WTC11 (cell line): ENCODE data around the gene GPX1. TPM values are rescaled to one million over a fixed set of nuclear protein-coding genes. Genes with fewer than 3 reads are reported as not detected.
"Not testable (repeated sequence)": the region's sequence is repeated elsewhere in the genome, so short reads cannot be mapped to it uniquely, and the experiment has no call there.

Experiments
- ATAC-seq: fragments of 200-7000 bp; cut with Tn5 transposase; 2 replicates; pipeline ENCODE4 v1.10.0; 2021; ENCODE audit warnings: mild to moderate bottlenecking, moderate library complexity
- CTCF ChIA-PET: fragments of 300-600 bp; sonication (Branson Sonifier 250); formaldehyde crosslinking; loops from one replicate; lab custom pipeline; 2021; ENCODE audit warnings: antibody characterized with exemption; lab: Charles Lee
- POLR2A ChIA-PET: fragments of 350-600 bp; sonication (Branson Sonifier 250); formaldehyde crosslinking; loops from one replicate; lab custom pipeline; 2021; ENCODE audit warnings: antibody characterized with exemption; lab: Charles Lee
- DNase-seq: peaks from one replicate; pipeline ENCODE4 v3.0.0; 2021; ENCODE audit warnings: low spot score
- H3K27ac Mint-ChIP-seq: 2 replicates; pipeline ENCODE4 v1.8.0; 2021; ENCODE audit warnings: mixed read lengths
- H3K27me3 Mint-ChIP-seq: 2 replicates; pipeline ENCODE4 v1.8.0; 2021; ENCODE audit warnings: low read depth, mild to moderate bottlenecking, moderate library complexity, mixed read lengths
- H3K36me3 Mint-ChIP-seq: 2 replicates; pipeline ENCODE4 v1.8.0; 2021; ENCODE audit warnings: mixed read lengths
- H3K4me1 Mint-ChIP-seq: 2 replicates; pipeline ENCODE4 v1.8.0; 2022; ENCODE audit warnings: mixed read lengths
- H3K4me3 Mint-ChIP-seq: 2 replicates; pipeline ENCODE4 v1.8.0; 2021; ENCODE audit warnings: mild to moderate bottlenecking, moderate library complexity, mixed read lengths
- H3K9me3 Mint-ChIP-seq: 2 replicates; pipeline ENCODE4 v1.8.0; 2021; ENCODE audit warnings: mixed read lengths
- FOXP4 ChIP-seq: sonication (generic); formaldehyde crosslinking; IDR thresholded peaks from 2 replicates; pipeline ENCODE4 v1.8.0; 2022; ENCODE audit warnings: mild to moderate bottlenecking, missing genetic modification reagents
- TEAD1 ChIP-seq: sonication (generic); formaldehyde crosslinking; IDR thresholded peaks from 2 replicates; pipeline ENCODE4 v1.8.0; 2022; ENCODE audit warnings: mild to moderate bottlenecking, missing genetic modification reagents
- TEAD4 ChIP-seq: sonication (generic); formaldehyde crosslinking; IDR thresholded peaks from 2 replicates; pipeline ENCODE4 v1.8.0; 2022; ENCODE audit warnings: mild to moderate bottlenecking, missing genetic modification reagents
- ZBTB21 ChIP-seq: sonication (generic); formaldehyde crosslinking; IDR thresholded peaks from 2 replicates; pipeline ENCODE4 v1.8.1; 2023; ENCODE audit warnings: mild to moderate bottlenecking, missing genetic modification reagents, borderline replicate concordance
- ZNF121 ChIP-seq: sonication (generic); formaldehyde crosslinking; IDR thresholded peaks from 2 replicates; pipeline ENCODE4 v1.8.0; 2023; ENCODE audit warnings: missing genetic modification reagents
- ZNF263 ChIP-seq: sonication (generic); formaldehyde crosslinking; IDR thresholded peaks from 2 replicates; pipeline ENCODE4 v1.8.1; 2022; ENCODE audit warnings: low read depth, mild to moderate bottlenecking, moderate library complexity, missing genetic modification reagents
- total RNA-seq: library from RNA; stranded (reverse); gene quantifications from 3 replicates; pipeline ENCODE4 v1.2.3, GENCODE V29; 2021
- TF ChIP-seq, protein P1 (sequence below): sonication (generic); formaldehyde crosslinking; IDR thresholded peaks from 2 replicates; pipeline ENCODE4 v1.8.1; 2023; ENCODE audit warnings: mild to moderate bottlenecking, missing genetic modification reagents, borderline replicate concordance
- TF ChIP-seq, protein P2 (sequence below): fragments of 250-450 bp; sonication (Bioruptor Pico); IDR thresholded peaks from 2 replicates; pipeline ENCODE4 v1.9.0; 2021; ENCODE audit warnings: mild to moderate bottlenecking
- TF ChIP-seq, protein P3 (sequence below): sonication (generic); formaldehyde crosslinking; IDR thresholded peaks from 2 replicates; pipeline ENCODE4 v1.8.0; 2023; ENCODE audit warnings: missing genetic modification reagents

The GPX1 gene
- total RNA-seq, 1 experiment from 2014 or later, result 323 TPM

DNA sequence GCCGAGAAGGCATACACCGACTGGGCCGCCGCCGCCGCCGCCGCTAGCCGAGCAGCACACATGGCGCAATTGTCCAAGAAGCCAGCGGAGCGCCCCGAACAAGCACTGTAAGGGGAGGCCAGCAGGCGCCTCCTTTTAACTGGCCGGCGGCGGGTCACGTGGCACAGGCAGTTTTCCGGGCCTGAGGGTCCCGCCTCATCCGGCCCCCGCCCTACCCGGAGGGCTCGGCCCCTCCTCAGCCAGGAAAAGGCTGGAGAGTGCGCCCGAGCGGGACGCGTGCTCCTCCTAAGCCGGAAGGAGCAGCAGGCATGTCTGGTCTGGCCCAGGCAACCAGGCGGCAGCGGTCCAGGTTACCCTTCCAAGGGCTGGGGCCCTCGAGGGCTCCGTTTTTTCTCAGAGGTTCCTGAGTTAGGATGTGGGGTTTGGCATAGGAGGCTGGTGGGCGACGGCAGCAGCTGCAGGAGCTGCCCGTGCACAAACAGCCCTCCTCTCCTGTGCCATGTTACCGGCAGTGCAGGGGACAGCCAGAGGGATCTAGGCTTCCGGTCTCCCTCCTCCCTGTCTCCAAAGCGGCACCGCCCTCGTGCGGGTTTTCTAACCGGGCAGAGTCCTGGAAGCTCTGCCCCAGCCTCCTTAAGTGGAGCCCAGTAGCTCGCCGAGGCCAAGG, at the start of gene GPX1 (continued):
- TF ChIP-seq, protein P1, sequence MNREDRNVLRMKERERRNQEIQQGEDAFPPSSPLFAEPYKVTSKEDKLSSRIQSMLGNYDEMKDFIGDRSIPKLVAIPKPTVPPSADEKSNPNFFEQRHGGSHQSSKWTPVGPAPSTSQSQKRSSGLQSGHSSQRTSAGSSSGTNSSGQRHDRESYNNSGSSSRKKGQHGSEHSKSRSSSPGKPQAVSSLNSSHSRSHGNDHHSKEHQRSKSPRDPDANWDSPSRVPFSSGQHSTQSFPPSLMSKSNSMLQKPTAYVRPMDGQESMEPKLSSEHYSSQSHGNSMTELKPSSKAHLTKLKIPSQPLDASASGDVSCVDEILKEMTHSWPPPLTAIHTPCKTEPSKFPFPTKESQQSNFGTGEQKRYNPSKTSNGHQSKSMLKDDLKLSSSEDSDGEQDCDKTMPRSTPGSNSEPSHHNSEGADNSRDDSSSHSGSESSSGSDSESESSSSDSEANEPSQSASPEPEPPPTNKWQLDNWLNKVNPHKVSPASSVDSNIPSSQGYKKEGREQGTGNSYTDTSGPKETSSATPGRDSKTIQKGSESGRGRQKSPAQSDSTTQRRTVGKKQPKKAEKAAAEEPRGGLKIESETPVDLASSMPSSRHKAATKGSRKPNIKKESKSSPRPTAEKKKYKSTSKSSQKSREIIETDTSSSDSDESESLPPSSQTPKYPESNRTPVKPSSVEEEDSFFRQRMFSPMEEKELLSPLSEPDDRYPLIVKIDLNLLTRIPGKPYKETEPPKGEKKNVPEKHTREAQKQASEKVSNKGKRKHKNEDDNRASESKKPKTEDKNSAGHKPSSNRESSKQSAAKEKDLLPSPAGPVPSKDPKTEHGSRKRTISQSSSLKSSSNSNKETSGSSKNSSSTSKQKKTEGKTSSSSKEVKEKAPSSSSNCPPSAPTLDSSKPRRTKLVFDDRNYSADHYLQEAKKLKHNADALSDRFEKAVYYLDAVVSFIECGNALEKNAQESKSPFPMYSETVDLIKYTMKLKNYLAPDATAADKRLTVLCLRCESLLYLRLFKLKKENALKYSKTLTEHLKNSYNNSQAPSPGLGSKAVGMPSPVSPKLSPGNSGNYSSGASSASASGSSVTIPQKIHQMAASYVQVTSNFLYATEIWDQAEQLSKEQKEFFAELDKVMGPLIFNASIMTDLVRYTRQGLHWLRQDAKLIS, result peak; percentile 71; the same call in 1 of the 2 replicates
- TF ChIP-seq TEAD1 (CRISPR knock-in tag), result peak; percentile 84; the same call in 1 of the 2 replicates
- TF ChIP-seq TEAD4 (CRISPR knock-in tag), result 0 out of 2 replicates have a peak, but pooled peaks have one; percentile 29

DNA sequence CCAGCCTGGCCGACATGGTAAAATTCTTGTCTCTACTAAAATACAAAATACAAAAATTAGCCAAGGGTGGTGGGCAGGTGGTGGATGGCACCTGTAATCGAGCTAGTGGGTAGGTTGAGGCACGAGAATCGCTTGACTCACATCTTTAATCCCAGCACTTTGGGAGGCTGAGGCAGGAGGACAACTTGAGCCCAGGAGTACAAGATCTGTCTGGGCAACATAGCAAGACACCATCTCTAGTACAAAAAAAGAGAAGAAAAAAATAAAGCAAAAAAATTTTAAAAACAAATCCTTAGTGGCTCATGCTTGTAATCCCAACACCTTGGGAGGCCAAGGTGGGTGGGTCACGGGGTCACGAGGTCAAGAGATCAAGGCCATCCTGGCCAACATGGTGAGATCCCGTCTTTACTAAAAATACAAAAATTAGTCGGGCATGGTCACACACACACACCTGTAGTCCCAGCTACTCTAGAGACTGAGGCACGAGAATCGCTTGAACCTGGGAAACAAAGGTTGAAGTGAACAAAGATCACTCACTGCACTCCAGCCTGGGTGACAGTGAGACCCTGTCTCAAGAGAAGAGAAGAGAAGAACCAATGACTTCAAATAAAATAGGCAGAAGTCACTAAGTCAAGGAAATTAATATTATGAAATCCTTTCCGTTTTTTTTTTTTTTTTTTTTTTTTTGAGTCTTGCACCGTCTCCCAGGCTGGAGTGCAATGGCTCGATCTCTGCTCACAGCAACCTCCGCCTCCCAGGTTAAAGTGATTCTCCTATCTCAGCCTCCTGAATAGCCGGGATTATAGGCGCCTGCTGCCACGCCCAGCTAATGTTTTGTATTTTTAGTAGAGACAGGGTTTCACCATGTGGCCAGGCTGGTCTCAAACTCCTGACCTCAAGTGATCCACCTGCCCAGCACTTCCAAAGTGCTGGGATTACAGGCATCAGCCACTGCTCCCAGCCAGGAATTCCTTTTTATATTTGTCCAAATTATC, 48.7 kb upstream of the GPX1 start:
- Mint-ChIP-seq H3K36me3 (peaks cover 16% of the 10 kb centered on the region; the same call in 1 of the 2 replicates), H3K27ac (peak overlapping the region; percentile 18; the same call in 1 of the 2 replicates), H3K4me1 (peaks cover 40% of the 10 kb centered on the region), H3K27me3 (no peaks in the 10 kb centered on the region), H3K4me3 (no peak overlapping the region), H3K9me3 (no peaks in the 10 kb centered on the region)
- ChIA-PET CTCF (no interaction called here), POLR2A (no interaction called here)
- ATAC-seq (no peak), DNase-seq (no peak)
- peak; percentile 82; the same call in 1 of the 2 replicates for TF ChIP-seq ZNF121 (CRISPR knock-in tag)
- TF ChIP-seq, protein P2, sequence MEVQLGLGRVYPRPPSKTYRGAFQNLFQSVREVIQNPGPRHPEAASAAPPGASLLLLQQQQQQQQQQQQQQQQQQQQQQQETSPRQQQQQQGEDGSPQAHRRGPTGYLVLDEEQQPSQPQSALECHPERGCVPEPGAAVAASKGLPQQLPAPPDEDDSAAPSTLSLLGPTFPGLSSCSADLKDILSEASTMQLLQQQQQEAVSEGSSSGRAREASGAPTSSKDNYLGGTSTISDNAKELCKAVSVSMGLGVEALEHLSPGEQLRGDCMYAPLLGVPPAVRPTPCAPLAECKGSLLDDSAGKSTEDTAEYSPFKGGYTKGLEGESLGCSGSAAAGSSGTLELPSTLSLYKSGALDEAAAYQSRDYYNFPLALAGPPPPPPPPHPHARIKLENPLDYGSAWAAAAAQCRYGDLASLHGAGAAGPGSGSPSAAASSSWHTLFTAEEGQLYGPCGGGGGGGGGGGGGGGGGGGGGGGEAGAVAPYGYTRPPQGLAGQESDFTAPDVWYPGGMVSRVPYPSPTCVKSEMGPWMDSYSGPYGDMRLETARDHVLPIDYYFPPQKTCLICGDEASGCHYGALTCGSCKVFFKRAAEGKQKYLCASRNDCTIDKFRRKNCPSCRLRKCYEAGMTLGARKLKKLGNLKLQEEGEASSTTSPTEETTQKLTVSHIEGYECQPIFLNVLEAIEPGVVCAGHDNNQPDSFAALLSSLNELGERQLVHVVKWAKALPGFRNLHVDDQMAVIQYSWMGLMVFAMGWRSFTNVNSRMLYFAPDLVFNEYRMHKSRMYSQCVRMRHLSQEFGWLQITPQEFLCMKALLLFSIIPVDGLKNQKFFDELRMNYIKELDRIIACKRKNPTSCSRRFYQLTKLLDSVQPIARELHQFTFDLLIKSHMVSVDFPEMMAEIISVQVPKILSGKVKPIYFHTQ (CRISPR knock-in tag), result no peak

- Mint-ChIP-seq H3K36me3 (peaks cover 20% of the 10 kb centered on the region; the same call in 1 of the 2 replicates), H3K27ac (peak overlapping the region; percentile 92), H3K4me1 (peaks cover 40% of the 10 kb centered on the region)
- not testable (repeated sequence) for H3K27me3 Mint-ChIP-seq, DNase-seq, H3K4me3 Mint-ChIP-seq, ATAC-seq, H3K9me3 Mint-ChIP-seq
- ChIA-PET CTCF (interaction anchor here (1.2 kb wide), 1 partner anchor 134 kb away, joined by 5 read pairs; no protein-coding TSS in a partner anchor), POLR2A (interaction anchor here (0.6 to 0.7 kb wide), 2 partner anchors 10 to 61 kb away, joined by 3 to 5 read pairs; no protein-coding TSS in a partner anchor)
These were observed 47.4 kb upstream of the GPX1 start for GRCh38 chr3:49405570-49405969.

DNA sequence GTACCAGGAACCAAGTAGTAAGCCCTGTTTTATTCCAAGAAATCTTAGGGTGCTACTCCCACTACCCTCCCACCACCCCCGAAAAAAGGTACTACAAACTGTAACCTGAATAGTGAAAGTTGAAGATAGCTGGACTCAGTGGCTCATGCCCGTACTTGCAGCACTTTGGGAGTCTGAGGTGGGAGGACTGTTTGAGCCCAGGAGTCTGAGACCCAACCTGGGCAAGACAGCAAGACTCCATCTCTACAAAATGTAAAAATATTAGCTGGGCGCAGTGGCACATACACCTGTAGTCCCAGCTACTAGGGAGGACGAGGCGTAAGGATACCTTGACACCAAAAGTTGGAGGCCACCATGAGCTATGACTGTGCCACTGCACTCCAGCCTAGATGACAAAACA, 45.7 kb upstream of the GPX1 start:
- H3K27ac Mint-ChIP-seq, result no peak overlapping the region
- TF ChIP-seq ZBTB21 (no peak), ZNF263 (no peak), ZNF121 (CRISPR knock-in tag) (peak; percentile 59; the same call in 1 of the 2 replicates), FOXP4 (CRISPR knock-in tag) (no peak)
- TF ChIP-seq, protein P1, result no peak
- TF ChIP-seq, protein P3, sequence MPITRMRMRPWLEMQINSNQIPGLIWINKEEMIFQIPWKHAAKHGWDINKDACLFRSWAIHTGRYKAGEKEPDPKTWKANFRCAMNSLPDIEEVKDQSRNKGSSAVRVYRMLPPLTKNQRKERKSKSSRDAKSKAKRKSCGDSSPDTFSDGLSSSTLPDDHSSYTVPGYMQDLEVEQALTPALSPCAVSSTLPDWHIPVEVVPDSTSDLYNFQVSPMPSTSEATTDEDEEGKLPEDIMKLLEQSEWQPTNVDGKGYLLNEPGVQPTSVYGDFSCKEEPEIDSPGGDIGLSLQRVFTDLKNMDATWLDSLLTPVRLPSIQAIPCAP (CRISPR knock-in tag), result no peak
- H3K9me3 Mint-ChIP-seq, result no peaks in the 10 kb centered on the region
- no peaks in the 10 kb centered on the region for H3K27me3 Mint-ChIP-seq
- DNase-seq (no peak), ATAC-seq (no peak)
- H3K4me1 Mint-ChIP-seq, result peaks cover 32% of the 10 kb centered on the region
- H3K36me3 Mint-ChIP-seq, result peaks cover 24% of the 10 kb centered on the region; the same call in 1 of the 2 replicates
- no peak overlapping the region for H3K4me3 Mint-ChIP-seq
- ChIA-PET CTCF (interaction anchor here (0.6 to 1.0 kb wide), 3 partner anchors 28 to 64 kb away, joined by 3 read pairs; no protein-coding TSS in a partner anchor), POLR2A (interaction anchor here (0.6 kb wide), 1 partner anchor 290 kb away, joined by 5 read pairs; no protein-coding TSS in a partner anchor)
